OCI-M2 (cell line): ENCODE results near the gene THSD4.

Experiments
- DNase-seq: peaks from one replicate; lab custom pipeline; 2025; ENCODE audit not compliant: unreplicated experiment; lab: John Stamatoyannopoulos, UW

The THSD4 gene

DNA sequence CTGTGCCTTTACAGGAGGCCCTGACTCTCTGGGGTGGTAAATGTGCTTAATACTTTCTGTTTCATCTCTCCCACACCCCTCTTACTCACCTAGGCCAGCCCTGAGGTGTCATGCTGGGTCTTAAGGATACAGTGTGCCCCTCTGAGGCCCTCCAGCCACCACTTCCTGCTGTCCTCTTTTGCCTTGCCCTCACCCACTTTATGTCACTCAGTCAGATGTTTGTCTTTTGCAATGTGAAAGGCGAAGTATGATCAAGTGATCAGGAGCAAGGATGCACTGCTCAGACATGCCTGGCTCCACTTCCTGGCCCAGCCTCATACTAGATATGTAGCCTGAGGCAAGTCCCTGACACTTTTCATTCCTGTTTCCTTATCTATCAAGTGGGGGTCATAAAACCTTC, 356.1 kb downstream of the THSD4 start:
- no peak for DNase-seq

GRCh38 chr15:71472566-71472965, 357.3 kb downstream of the THSD4 start:
- DNase-seq: no peak

DNA sequence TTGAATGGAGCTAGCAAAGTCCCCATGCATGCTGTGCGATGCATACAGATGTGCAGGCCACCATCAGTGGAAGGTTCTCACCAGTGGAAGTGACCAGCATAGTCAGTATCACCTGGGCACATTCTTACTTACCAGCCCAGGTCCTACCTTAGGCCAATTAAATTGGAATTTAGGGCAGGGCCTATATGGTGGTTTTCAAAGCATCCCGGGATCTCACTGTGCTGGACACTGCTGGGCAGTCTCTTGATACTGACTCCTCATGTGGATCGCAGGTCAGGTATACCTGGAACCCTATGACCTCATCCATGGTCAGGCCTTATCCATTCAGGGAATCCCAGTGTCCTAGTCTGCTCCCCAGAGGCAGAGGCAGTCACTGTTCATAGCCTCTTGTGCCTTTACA, 358.5 kb downstream of the THSD4 start:
- DNase-seq: no peak

- no peak for DNase-seq
Measured at GRCh38 chr15:71476823-71477222, 361.6 kb downstream of the THSD4 start.

DNA sequence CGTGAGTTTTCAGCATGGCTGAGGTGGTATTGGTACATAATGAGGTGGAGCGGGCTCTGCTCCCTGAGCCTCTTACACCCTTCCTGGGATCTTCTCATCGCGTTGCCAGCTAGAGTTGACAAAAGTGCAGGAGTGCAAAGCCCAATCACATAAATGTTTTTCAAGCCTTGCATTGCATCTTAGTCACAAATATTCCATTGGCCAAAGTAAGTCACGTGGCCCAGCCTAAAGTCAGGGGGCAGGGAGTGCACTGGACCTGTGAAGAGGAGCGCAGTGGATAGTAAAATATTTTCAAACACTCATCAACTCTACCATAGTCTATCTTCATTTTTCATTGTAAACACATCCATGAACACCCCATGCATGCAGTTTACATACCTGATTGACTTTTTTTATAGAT, 365.3 kb downstream of the THSD4 start:
- no peak for DNase-seq

GRCh38 chr15:71484080-71484479, 368.8 kb downstream of the THSD4 start:
- no peak for DNase-seq

DNA sequence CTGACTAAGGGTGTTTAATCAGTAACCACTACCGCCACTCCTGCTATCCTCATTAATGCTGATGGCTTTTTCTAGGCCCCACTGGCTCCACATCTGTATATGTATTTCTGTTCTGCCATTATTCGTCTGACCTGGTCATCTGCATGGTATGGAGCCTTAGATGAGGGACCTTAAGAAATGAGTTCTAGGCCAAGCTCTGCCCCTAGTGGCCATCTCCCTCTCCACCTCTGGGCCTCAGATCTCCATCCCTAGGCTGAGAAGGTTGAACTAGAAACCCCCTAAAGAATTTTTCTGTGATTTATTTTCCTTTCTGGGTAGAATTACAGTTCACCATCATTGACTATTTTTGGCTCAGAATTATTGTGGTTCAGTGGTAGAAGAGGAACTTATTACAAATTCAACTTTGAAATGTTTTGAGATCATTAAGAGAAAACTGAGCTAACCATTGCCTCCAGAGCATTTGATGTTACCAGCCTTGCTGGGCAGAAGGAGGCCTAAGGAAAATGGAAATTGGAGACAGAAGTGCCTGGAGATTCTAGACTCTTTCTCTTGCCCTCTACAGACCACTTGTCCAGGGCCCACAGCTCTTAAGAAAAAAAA, 369.9 kb downstream of the THSD4 start:
- no peak for DNase-seq

DNA sequence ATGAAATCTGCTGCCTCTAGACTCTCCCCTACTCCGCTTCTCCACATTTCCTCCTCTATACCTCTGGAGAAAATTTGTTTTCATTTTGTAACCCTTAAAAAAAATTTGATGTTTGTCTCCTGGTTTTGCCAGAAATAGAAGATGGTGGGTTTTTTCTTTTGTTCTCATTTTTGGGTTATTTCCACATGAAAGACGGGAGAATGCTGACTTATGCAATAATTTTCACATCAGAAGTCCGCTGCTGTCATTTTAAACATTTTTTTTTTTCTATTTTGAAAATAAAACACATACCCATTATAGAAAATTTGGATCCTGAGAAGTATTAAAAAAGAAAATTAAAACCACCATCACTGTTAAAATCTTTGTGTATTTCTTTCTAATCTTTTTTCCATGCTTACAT, 374.3 kb downstream of the THSD4 start:
- no peak for DNase-seq

GRCh38 chr15:71493526-71493925, 378.3 kb downstream of the THSD4 start:
- DNase-seq: no peak

DNA sequence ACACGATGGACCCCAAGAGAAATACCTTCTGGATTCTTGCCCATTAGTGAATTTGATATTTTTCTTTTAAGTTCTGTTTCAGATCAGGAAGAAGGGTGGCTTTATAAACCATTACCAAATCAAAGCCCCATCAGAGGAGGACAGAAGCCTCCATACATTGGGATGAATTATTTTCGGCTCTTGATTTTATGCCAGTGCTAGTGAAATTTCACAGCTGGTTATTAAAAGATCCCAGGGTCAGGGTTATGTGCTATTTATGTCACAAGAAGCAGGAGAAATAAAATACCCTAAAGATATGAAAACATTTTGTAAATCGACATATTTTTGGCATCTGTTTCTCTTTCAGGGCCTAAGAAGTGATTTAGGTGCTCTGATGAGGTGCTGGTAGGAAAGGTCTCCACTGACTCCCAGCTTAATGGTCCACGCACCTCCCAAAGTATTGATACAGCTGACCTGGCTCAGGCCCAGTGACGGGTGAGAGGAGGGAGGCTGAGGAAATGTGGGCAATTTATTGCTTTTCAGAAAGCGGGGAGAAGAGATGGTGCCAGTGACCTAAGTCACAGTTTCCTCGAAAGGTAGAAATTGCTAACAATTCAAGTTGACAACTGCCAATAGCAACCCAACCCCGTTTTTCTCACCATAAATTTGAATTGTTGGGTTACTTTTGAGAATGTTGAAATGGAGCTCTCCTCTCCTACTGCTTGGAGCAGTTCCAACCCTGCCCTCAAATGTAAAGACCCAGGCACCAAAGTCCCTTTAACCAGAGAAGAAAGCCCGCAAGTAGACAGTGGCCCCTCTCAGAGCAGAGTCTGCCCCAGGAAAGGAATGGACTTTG, 379.5 kb downstream of the THSD4 start:
- no peak for DNase-seq

DNA sequence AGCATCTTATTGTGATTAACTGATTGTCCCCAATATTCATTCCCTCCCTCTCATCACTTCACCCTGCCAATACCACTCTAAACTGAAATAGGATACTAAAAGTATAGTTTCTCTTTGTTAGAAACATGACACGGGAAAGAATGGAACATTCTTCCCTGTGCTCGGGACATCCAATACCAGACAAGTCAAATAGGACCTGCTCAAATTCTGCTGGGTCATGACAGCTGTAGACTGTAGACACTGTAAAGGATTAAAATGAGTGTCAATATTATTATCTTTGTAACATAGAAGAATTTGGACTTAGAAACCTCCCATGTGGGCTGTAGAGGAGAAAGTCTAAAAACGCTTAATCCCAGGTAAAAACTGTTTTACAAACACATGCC, 380.1 kb downstream of the THSD4 start:
- DNase-seq: no peak

GRCh38 chr15:71496336-71496955, 381.2 kb downstream of the THSD4 start:
- no peak for DNase-seq

DNA sequence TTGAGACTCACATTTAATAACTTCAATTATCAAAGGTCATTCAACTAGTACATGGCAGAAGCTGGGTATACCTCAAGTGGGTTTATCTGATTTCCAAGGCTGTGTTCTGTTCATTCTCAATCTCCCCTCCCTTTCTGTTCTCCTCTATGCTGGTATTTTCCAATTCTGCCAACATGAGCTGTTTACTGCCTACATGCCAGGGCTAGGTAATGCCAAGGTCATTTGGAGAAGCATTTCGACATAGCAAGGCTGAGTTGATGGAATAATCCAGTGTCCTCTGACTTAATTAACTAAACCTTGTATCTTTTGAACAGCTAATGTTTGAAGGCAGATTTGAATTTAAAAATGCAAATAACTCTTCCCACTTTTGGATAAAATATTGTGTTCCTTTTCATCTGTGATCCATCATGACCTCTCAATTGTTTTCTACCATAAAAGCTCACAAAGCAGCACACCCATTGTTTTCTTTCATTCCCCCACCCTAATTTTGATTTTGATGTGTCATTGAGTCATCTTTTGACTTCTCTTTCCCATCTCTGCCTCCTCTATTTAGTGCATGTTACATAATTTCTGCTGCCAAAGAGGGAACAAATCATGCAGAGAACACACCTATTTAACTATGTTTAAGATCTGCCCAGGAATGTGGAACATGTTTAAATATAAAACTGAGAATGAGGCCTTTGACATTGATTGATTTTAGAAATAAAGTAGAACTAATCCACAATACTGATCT, 386.2 kb downstream of the THSD4 start:
- no peak for DNase-seq

DNA sequence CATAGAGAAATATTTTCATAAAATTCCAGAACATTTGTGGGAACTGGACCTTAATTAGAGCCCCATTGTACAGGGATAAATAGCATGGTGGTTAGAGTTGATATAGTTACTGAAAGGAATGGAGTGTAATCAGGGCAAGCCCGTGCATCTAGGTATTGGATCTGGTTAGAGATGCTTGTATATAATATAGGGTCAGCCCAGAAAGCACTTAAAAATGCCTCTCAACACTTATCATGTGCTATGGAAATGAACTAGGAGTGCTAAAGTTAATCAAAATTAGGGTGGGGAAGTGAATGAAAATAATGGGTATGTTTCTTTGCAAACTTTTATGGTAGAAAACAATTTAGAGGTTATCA, 386.8 kb downstream of the THSD4 start:
- DNase-seq: no peak

GRCh38 chr15:71505962-71506361, 390.7 kb downstream of the THSD4 start:
- no peak for DNase-seq

GRCh38 chr15:71506946-71507345, 391.7 kb downstream of the THSD4 start:
- no peak for DNase-seq

DNA sequence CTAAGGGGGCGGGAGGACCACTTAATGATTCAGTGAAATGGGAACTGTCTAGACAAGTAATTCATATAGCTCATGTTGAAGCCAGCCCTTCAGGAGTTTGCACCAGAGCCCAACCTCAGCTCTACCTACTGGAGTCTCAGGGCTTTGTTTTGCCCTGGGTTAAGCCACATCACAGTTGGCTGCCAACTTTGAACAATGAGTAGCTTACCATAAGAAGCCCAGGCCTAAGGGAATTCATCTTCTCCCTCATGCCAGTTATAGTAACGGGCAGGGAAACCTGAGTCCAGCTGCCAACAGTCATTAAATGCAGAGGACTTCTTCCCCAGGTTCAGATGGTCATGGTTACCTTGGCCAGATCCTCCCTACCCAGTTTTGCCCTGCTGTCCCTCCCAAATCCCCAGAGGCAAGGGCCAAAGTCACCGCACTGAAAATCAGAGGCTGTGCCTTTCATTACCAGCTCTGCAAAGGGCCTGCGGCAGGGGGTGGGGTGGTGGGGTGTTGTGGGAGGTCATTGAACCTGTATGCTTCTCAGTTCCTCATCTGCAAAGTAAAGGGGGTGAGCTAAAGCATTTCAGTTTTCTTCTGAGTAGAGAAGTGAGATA, 392.9 kb downstream of the THSD4 start:
- DNase-seq: no peak

GRCh38 chr15:71509139-71509538, 393.9 kb downstream of the THSD4 start:
- no peak for DNase-seq

DNA sequence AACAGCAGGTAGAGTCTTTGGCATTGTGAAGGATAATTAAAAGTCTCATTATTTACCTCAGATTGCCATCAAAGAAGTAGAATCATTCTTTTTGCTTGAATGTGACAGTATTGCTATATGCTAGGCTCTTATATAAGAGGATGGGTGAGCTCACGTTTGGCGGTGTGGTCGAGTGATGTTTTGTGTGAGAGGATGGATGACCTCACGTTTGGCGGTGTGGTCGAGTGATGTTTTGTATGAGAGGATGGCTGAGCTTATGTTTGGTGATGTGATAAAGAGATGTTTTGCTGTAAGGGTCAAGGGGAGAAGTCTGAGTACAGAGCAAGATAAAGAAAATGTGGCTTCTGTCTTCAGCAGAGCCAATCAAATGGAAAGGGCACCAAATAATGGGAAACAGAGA, 395.5 kb downstream of the THSD4 start:
- DNase-seq: no peak

GRCh38 chr15:71511796-71512681, 396.8 kb downstream of the THSD4 start:
- DNase-seq: no peak

- DNase-seq: no peak
Measured at GRCh38 chr15:71512682-71513006, 397.4 kb downstream of the THSD4 start.
